Fibroblast of villous mesenchyme (primary cell): ENCODE results near the gene WDFY3. TPM values are rescaled to one million over a fixed set of nuclear protein-coding genes. Genes with fewer than 3 reads are reported as not detected.
"Not testable (repeated sequence)": the region's sequence is repeated elsewhere in the genome, so short reads cannot be mapped to it uniquely, and the experiment has no call there.

Source experiments
- DNase-seq: peaks from one replicate; pipeline ENCODE4 v3.0.0-alpha.2; 2010; ENCODE audit warnings: low read depth
- H3K4me3 ChIP-seq: 2 replicates; pipeline ENCODE4 v1.5.1; 2011; ENCODE audit warnings: low read depth, mild to moderate bottlenecking, low read length
- total RNA-seq: library from RNA; depleted of rRNA; stranded (reverse); fragments of >200 nt; gene quantifications from 2 replicates; pipeline ENCODE4 v1.2.3, GENCODE V29; 2012
- TF ChIP-seq, protein P1 (sequence below): IDR thresholded peaks from 2 replicates; pipeline ENCODE4 v1.5.1; 2012; ENCODE audit warnings: low read depth, mild to moderate bottlenecking, low read length; ENCODE audit not compliant: insufficient read depth

The WDFY3 gene
- total RNA-seq, 1 donor = 98.0 TPM

DNA sequence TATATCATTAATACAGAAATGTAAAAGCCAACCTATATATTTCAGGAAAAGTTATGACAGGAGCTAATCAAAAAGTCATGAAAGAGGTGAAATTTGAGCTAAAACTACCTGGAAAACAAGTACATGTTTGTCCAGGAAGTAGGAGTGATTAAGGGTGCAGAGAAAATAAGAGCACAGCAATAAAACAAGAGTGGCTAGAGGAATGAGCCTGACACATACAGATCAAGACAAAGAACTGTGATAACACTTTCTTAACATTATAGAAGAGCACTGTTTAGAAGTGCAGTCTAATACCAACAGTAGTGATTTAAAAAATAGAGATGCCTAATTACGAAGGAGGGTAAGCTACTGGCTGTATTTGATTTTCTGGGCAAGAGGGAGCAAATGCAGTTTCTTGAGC lies 125.1 kb downstream of the WDFY3 start:
- TF ChIP-seq, protein P1, sequence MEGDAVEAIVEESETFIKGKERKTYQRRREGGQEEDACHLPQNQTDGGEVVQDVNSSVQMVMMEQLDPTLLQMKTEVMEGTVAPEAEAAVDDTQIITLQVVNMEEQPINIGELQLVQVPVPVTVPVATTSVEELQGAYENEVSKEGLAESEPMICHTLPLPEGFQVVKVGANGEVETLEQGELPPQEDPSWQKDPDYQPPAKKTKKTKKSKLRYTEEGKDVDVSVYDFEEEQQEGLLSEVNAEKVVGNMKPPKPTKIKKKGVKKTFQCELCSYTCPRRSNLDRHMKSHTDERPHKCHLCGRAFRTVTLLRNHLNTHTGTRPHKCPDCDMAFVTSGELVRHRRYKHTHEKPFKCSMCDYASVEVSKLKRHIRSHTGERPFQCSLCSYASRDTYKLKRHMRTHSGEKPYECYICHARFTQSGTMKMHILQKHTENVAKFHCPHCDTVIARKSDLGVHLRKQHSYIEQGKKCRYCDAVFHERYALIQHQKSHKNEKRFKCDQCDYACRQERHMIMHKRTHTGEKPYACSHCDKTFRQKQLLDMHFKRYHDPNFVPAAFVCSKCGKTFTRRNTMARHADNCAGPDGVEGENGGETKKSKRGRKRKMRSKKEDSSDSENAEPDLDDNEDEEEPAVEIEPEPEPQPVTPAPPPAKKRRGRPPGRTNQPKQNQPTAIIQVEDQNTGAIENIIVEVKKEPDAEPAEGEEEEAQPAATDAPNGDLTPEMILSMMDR = no peak
- DNase-seq = no peak
- H3K4me3 ChIP-seq = no peak overlapping the region

DNA sequence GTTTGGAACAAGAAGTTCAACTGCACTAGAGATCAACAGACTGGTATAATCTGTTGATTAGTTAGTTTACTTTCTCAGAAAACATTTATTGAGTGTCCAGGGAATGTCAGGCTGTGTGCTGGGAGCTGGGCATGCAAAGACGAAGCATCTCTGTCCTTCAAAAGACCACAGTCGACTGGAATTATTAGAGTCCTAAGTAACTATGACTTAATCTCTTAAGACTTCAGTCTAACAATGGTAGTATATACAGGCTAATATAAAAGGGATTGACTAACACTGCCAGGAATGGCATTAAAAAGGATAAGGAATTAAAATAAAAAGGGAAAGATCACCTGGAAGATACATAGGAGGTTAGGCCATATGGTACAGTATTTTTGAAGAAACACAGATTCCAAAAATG lies 128.7 kb downstream of the WDFY3 start:
- DNase-seq = no peak
- TF ChIP-seq, protein P1 = no peak
- H3K4me3 ChIP-seq = no peak overlapping the region

DNA sequence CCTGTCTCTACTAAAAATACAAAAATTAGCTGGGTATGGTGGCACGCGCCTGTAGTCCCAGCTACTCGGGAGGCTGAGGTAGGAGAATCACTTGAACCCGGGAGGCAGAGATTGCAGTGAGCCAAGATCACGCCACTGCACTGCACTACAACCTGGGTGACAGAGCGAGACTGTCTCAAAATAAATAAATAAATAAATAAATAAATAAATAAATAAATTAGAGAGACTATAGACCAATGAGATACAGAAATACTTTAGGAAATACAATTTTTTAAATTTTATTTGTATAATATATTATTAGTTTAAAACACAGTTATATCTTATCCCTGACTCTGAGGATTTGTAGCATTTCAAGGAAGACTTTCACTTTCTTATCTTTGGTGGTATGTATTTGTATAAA lies 136.9 kb downstream of the WDFY3 start:
- not testable (repeated sequence) for DNase-seq, H3K4me3 ChIP-seq

DNA sequence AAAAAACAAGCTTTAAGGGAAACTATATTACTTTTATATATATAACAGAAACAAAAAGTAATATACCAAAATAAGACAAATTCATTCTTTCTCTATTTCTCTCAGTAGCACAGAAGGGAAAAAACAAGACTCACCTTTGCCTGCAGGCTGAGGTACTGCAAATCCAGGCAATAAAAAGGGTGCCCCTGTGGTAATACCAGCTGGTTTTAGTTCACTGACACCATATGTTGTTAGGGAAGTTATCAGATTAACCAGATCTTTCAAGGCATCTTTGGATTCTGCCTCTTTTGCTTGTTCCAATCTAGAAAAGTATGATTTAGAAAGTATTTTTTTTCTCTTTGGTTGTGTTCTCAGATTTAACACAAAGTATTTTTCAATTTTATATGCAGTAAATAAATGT lies 139.8 kb downstream of the WDFY3 start:
- TF ChIP-seq, protein P1 = no peak
- peak; percentile 77 for DNase-seq
- H3K4me3 ChIP-seq = no peak overlapping the region

DNA sequence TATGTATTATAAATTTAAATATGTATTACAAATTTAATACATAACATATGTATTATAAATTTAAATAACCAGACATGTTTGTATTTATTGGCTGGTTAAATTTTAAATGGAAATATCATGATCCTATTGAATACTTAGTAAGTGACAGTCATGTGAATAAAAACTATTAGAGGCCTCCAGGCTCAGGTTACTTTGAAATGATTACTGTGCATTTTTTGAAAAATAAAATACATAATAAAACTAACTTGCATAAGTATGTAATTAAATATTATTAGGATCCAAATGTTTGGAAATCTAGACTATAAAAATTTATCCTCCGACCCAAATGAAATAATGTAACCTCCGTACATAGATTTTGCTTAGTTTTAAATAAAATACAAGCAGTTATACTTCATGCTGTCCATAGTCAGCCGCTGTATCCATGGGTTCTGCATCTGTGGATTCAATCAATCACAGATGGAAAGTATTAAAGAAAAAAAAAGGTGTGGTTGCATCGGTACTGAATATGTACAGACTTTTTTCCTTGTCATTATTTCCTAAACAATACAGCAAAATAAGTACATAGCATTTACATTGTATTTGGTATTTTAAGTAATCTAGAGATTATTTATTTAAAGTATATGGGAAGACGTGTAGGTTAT lies 140.7 kb downstream of the WDFY3 start:
- no peak overlapping the region for H3K4me3 ChIP-seq
- no peak for DNase-seq
- TF ChIP-seq, protein P1 = no peak

DNA sequence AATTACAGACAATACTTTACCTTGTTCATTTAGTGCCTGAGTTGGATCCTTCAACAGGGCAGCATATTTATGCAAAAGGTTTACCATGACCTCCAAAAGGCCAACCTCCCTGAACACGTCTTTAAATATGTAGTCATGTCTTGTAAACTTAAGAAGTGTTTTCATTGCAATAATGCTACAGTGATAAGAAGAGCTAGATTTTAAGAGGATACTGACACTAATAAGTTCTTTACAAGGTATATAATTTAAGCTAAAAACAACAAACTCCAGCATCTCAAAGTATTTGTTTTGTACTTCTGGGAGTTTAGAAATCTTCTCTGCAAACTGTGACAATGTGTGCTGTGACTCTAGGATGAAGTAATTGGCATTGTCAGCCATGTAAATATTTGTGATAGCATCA lies 145.4 kb downstream of the WDFY3 start:
- DNase-seq = peak; percentile 44
- H3K4me3 ChIP-seq = no peak overlapping the region
- TF ChIP-seq, protein P1 = no peak

DNA sequence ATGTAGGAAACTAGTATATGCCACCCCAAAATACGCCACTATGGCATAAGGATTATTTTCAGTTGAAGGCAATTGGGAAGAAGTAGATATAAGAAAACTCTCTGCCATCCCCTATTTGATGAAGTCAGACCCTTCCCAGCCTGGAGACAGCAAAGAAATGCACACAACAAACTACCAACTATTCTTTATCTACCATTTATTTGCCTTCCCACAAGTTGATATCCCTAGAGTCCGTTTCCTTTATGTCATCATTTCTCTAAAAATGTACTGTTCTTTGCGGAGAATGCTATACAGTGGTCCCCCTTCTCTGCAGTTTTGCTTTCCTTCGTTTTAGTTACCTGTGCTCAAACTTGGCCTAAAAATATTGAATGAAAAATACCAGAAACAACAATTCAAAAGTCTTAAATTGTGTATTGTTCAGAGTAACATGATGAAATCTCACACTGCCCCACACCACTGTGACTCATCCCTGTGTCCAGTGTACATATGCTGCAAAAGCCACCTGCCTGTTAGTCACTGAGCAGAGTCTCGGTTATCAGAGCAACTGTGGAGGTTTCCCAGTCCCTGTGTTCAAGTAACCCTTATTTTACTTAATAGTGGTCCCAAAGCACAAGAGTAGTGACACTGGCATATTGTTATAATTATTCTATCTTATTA lies 152.3 kb downstream of the WDFY3 start:
- TF ChIP-seq, protein P1 = no peak
- H3K4me3 ChIP-seq = no peak overlapping the region
- DNase-seq = peak; percentile 91
